ENCODE results near the gene TRDMT1.
"Not testable (repeated sequence)": the region's sequence is repeated elsewhere in the genome, so short reads cannot be mapped to it uniquely, and the experiment has no call there.

DNA sequence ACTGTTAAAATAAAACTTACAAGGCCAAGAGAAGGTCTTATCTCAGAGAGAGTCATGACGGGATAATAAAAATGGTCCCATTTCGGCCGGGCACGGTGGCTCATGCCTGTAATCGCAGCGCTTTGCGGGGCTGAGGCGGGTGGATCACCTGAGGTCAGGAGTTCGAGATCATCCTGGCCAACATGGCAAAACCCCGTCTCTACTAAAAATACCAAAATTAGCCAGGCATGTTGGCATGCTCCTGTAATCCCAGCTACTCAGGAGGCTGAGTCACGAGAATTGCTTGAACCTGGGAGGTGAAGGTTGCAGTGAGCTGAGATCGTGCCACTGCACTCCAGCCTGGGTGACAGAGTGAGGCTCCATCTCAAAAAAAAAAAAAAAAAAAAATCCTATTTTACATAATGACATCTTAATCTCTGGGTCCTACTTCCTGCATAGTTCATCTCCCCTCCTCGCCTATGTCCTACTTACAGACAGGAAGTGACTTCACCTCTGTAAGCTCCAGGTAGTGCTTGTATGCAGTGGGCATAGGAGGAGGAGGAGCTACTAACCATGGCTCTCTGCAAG, 86.5 kb downstream of the TRDMT1 start:
- TF ChIP-seq, protein P1, sequence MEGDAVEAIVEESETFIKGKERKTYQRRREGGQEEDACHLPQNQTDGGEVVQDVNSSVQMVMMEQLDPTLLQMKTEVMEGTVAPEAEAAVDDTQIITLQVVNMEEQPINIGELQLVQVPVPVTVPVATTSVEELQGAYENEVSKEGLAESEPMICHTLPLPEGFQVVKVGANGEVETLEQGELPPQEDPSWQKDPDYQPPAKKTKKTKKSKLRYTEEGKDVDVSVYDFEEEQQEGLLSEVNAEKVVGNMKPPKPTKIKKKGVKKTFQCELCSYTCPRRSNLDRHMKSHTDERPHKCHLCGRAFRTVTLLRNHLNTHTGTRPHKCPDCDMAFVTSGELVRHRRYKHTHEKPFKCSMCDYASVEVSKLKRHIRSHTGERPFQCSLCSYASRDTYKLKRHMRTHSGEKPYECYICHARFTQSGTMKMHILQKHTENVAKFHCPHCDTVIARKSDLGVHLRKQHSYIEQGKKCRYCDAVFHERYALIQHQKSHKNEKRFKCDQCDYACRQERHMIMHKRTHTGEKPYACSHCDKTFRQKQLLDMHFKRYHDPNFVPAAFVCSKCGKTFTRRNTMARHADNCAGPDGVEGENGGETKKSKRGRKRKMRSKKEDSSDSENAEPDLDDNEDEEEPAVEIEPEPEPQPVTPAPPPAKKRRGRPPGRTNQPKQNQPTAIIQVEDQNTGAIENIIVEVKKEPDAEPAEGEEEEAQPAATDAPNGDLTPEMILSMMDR (IDR thresholded peaks at IDR 0.05), result not testable (repeated sequence)
- not testable (repeated sequence) for TF ChIP-seq EZH2 (IDR thresholded peaks at IDR 0.05)

Measured in neural progenitor cell (in vitro differentiated cells).